Measurements from ENCODE around the gene IGLL5.

Gene IGLL5

GRCh38 chr22:22936180-22936914, 48.7 kb downstream of the IGLL5 start:
- Histone ChIP-seq H3K4me3 (ENCODE audit: low read length) (no peak overlapping the region), H3K9me3 (ENCODE audit: insufficient read depth, low read length) (no peaks in the 10 kb centered on the region), H4K20me1 (ENCODE audit: insufficient read depth, low read length) (no peaks in the 10 kb centered on the region), H3K4me2 (ENCODE audit: low read length) (peak overlapping the region; percentile 47), H3K27ac (ENCODE audit: low read length) (peak overlapping the region; percentile 92), H2AFZ (ENCODE audit: low read depth, low read length) (no peak overlapping the region), H3K27me3 (ENCODE audit: low read depth, low read length) (no peaks in the 10 kb centered on the region), H3K79me2 (ENCODE audit: low read length) (peaks cover 95% of the 10 kb centered on the region), H3K9ac (ENCODE audit: low read length) (peak overlapping the region; percentile 87), H3K4me1 (ENCODE audit: low read length) (peaks cover 97% of the 10 kb centered on the region), H3K36me3 (replicated peaks; ENCODE audit: low read depth, low read length) (peaks cover 21% of the 10 kb centered on the region)
- TF ChIP-seq, protein P1, sequence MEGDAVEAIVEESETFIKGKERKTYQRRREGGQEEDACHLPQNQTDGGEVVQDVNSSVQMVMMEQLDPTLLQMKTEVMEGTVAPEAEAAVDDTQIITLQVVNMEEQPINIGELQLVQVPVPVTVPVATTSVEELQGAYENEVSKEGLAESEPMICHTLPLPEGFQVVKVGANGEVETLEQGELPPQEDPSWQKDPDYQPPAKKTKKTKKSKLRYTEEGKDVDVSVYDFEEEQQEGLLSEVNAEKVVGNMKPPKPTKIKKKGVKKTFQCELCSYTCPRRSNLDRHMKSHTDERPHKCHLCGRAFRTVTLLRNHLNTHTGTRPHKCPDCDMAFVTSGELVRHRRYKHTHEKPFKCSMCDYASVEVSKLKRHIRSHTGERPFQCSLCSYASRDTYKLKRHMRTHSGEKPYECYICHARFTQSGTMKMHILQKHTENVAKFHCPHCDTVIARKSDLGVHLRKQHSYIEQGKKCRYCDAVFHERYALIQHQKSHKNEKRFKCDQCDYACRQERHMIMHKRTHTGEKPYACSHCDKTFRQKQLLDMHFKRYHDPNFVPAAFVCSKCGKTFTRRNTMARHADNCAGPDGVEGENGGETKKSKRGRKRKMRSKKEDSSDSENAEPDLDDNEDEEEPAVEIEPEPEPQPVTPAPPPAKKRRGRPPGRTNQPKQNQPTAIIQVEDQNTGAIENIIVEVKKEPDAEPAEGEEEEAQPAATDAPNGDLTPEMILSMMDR (IDR thresholded peaks at IDR 0.05; ENCODE audit: low read depth, low read length): no peak
- TF ChIP-seq EZH2phosphoT487 (IDR thresholded peaks at IDR 0.05; ENCODE audit: low read depth): no peak

GRCh38 chr22:22936915-22937656, 49.5 kb downstream of the IGLL5 start:
- Histone ChIP-seq H3K4me1 (ENCODE audit: low read length) (peaks cover 97% of the 10 kb centered on the region), H3K36me3 (replicated peaks; ENCODE audit: low read depth, low read length) (peaks cover 21% of the 10 kb centered on the region), H3K27me3 (ENCODE audit: low read depth, low read length) (no peaks in the 10 kb centered on the region), H3K9ac (ENCODE audit: low read length) (peak overlapping the region; percentile 87), H3K4me2 (ENCODE audit: low read length) (peak overlapping the region; percentile 47), H3K9me3 (ENCODE audit: insufficient read depth, low read length) (no peaks in the 10 kb centered on the region), H3K27ac (ENCODE audit: low read length) (peak overlapping the region; percentile 92), H4K20me1 (ENCODE audit: insufficient read depth, low read length) (no peaks in the 10 kb centered on the region), H3K4me3 (ENCODE audit: low read length) (no peak overlapping the region), H3K79me2 (ENCODE audit: low read length) (peaks cover 95% of the 10 kb centered on the region), H2AFZ (ENCODE audit: low read depth, low read length) (no peak overlapping the region)
- TF ChIP-seq EZH2phosphoT487 (IDR thresholded peaks at IDR 0.05; ENCODE audit: low read depth): no peak
- TF ChIP-seq, protein P1 (IDR thresholded peaks at IDR 0.05; ENCODE audit: low read depth, low read length): no peak

DNA sequence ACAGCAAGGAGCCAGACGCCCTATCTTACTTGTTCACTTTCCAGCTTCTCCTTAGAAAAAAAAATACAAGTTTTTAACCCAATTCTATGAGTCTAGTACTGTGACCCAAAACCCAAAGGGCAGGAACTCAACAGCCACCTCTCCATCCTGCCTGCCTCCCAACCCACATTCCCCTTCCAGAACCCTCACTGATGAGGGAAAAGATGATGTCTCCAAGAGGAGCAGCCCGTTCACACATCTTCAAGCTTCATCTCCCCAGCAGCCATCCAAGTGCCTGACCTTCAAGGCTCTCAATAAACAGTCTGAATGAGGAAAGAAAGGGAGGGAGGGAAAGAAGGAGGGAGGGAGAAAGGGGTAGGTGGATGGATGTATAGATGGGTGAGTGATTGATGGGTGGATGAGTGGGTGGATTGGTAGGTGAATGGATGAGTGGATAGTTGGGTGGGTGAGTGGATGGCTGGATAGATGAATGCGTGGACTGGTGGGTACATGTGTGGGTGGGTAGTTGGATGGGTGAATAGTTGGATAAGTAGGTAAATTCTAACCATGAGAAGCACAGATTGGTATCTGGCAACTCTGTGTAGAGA, 50.4 kb downstream of the IGLL5 start:
- no peak overlapping the region for H3K4me3 ChIP-seq (ENCODE audit: low read length)
- H3K36me3 ChIP-seq (replicated peaks; ENCODE audit: low read depth, low read length): peaks cover 21% of the 10 kb centered on the region
- TF ChIP-seq, protein P1 (IDR thresholded peaks at IDR 0.05; ENCODE audit: low read depth, low read length): no peak
- no peak for TF ChIP-seq EZH2phosphoT487 (IDR thresholded peaks at IDR 0.05; ENCODE audit: low read depth)
- peaks cover 97% of the 10 kb centered on the region for H3K4me1 ChIP-seq (ENCODE audit: low read length)
- H3K4me2 ChIP-seq (ENCODE audit: low read length): no peak overlapping the region
- H3K9ac ChIP-seq (ENCODE audit: low read length): peak overlapping the region; percentile 16; the same call in 1 of the 2 replicates
- peaks cover 95% of the 10 kb centered on the region for H3K79me2 ChIP-seq (ENCODE audit: low read length)
- H4K20me1 ChIP-seq (ENCODE audit: insufficient read depth, low read length): no peaks in the 10 kb centered on the region
- H3K9me3 ChIP-seq (ENCODE audit: insufficient read depth, low read length): no peaks in the 10 kb centered on the region
- H2AFZ ChIP-seq (ENCODE audit: low read depth, low read length): no peak overlapping the region
- H3K27me3 ChIP-seq (ENCODE audit: low read depth, low read length): no peaks in the 10 kb centered on the region
- peak overlapping the region; percentile 92 for H3K27ac ChIP-seq (ENCODE audit: low read length)
